Ovary (tissue), 9 donors: Measurements from ENCODE around the gene PLEKHA5. TPM values are rescaled to one million over a fixed set of nuclear protein-coding genes. Genes with fewer than 3 reads are reported as not detected.

Experiments used
- DNase-seq, 5 donors: peaks; one replicate each; pipeline ENCODE4 v3.0.0-alpha.2; 2019 to 2020
- H3K27ac ChIP-seq, 2 donors: fragments of 200-600 bp; one replicate each; pipeline versions ENCODE4 v1.5.1 to v1.8.0; 2019 to 2022
- H3K27me3 ChIP-seq: fragments of 200-600 bp; one replicate; pipeline ENCODE4 v1.8.0; 2022
- H3K36me3 ChIP-seq: fragments of 200-600 bp; sonication (generic); one replicate; pipeline ENCODE4 v1.5.1; 2019
- H3K4me1 ChIP-seq: one replicate; pipeline ENCODE4 v1.8.1; 2013; ENCODE audit warnings: mild to moderate bottlenecking, moderate library complexity; ENCODE audit not compliant: insufficient read depth
- H3K4me3 ChIP-seq: fragments of 200-600 bp; sonication (generic); one replicate; pipeline ENCODE4 v1.5.1; 2017
- H3K9me3 ChIP-seq, 2 donors: fragments of 200-600 bp in 1 of 2; sonication (generic) in 1 of 2; one replicate each; pipeline versions ENCODE4 v1.5.1 to v1.8.1; 2013 to 2019; ENCODE audit warnings: mild to moderate bottlenecking in 1 of 2, moderate library complexity in 1 of 2
- EP300 ChIP-seq: sonication (generic); formaldehyde crosslinking; IDR thresholded peaks from one replicate; pipeline ENCODE4 v1.6.1; 2017; ENCODE audit warnings: antibody characterized with exemption
- POLR2A ChIP-seq: fragments of 450-650 bp; IDR thresholded peaks from one replicate; pipeline ENCODE4 v1.6.1; 2017; ENCODE audit warnings: antibody characterized with exemption, mild to moderate bottlenecking, moderate library complexity
- WGBS, 3 donors: extraction: QIAGEN DNeasy Blood & Tissue Kit in 1 of 3; methylation state at CpG; one replicate each; pipeline versions ENCODE4 v1.1.5 to v1.1.7; 2013 to 2017; 5-methylcytosine and 5-hydroxymethylcytosine counted together
- intact Hi-C, 4 donors: fragments of 100-400 bp; cut with DNase I; formaldehyde crosslinking; loops; one replicate each; pipeline versions ENCODE4 v1.11.0 to v1.15.1; 2022 to 2023
- polyA plus RNA-seq, 2 donors: library from polyadenylated mRNA; stranded (reverse); fragments of 200-250 nt in 1 of 2; fragments of 350-450 nt in 1 of 2; fragmentation: Illumina TruSeq in 1 of 2; extraction: RNeasy Lipid Tissue Mini Kit (QIAGEN cat#74804) in 1 of 2; gene quantifications; one replicate each; pipeline ENCODE4 v1.2.3, GENCODE V29; 2013 to 2014
- total RNA-seq, 7 donors: library from RNA; depleted of rRNA in 2 of 7; stranded (reverse); fragments of >200 nt in 2 of 7; fragmentation: NEBNext Ultra II Directional in 3 of 7; extraction: Animal tissue kit (Norgen Biotek cat#: 25700) in 3 of 7; gene quantifications; one replicate each; pipeline versions ENCODE4 v1.1.0 to v1.2.4, GENCODE V29; 2016 to 2023
- TF ChIP-seq, protein P1 (sequence below), 3 donors: fragments of 450-650 bp in 2 of 3; fragments of 200-600 bp in 1 of 3; IDR thresholded peaks; one replicate each; pipeline versions ENCODE4 v1.5.1 to v1.8.0; 2016 to 2022; ENCODE audit warnings: antibody characterized with exemption in 3 of 3, mild to moderate bottlenecking in 1 of 3
- donor health status: DM: no; HTN: no; CAD: no; lungs with moderate emphysema.
- donor health status: DM: no; HTN: no; CAD: no.
- donor health status: Bipolar disorder and iron deficiency.
- donor health status: DM: yes; HTN: yes; CAD: no.
- donor health status: DM: no; HTN: no; CAD: no.
- donor health status: DM: yes; HTN: yes; CAD: no.

Gene PLEKHA5
- total and polyA plus RNA-seq, 9 donors: 32.2 to 65.6 (median 45.7) TPM

- peak overlapping the region; percentile 90 to 94 for H3K27ac ChIP-seq
- WGBS, 3 donors: 0 to 1% (median 1%) methylated on average over 54 to 61 of the region's 61 CpGs
- H3K36me3 ChIP-seq: no peaks in the 10 kb centered on the region
- H3K4me1 ChIP-seq: no peaks in the 10 kb centered on the region
- no peaks in the 10 kb centered on the region for H3K9me3 ChIP-seq
- no peaks in the 10 kb centered on the region for H3K27me3 ChIP-seq
- peak; percentile 38 to 69 (median 52) for DNase-seq
- intact Hi-C loops: no loop called here
- peak overlapping the region; percentile 98 for H3K4me3 ChIP-seq
- TF ChIP-seq, protein P1, sequence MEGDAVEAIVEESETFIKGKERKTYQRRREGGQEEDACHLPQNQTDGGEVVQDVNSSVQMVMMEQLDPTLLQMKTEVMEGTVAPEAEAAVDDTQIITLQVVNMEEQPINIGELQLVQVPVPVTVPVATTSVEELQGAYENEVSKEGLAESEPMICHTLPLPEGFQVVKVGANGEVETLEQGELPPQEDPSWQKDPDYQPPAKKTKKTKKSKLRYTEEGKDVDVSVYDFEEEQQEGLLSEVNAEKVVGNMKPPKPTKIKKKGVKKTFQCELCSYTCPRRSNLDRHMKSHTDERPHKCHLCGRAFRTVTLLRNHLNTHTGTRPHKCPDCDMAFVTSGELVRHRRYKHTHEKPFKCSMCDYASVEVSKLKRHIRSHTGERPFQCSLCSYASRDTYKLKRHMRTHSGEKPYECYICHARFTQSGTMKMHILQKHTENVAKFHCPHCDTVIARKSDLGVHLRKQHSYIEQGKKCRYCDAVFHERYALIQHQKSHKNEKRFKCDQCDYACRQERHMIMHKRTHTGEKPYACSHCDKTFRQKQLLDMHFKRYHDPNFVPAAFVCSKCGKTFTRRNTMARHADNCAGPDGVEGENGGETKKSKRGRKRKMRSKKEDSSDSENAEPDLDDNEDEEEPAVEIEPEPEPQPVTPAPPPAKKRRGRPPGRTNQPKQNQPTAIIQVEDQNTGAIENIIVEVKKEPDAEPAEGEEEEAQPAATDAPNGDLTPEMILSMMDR (IDR thresholded peaks at IDR 0.05): no peak
- TF ChIP-seq POLR2A (no peak), EP300 (no peak)
Observed at GRCh38 chr12:19130224-19131024, 891 bp downstream of the PLEKHA5 start.

- Histone ChIP-seq H3K36me3 (no peaks in the 10 kb centered on the region), H3K4me3 (peak overlapping the region; percentile 98), H3K27ac (peak overlapping the region; percentile 90 to 94), H3K4me1 (peaks cover 2% of the 10 kb centered on the region), H3K27me3 (no peaks in the 10 kb centered on the region), H3K9me3 (no peaks in the 10 kb centered on the region)
- DNase-seq: peak in 1 of 5 donors; percentile 45
- 1 to 2% (median 1%) methylated on average over 7 of the region's 7 CpGs for WGBS, 3 donors
- TF ChIP-seq EP300: no peak
- TF ChIP-seq, protein P1 (IDR thresholded peaks at IDR 0.05): no peak
- no peak for TF ChIP-seq POLR2A
- intact Hi-C loops: no loop called here
Observed at GRCh38 chr12:19131025-19131444, 1.5 kb downstream of the PLEKHA5 start.

GRCh38 chr12:19138551-19138950, 9.0 kb downstream of the PLEKHA5 start:
- intact Hi-C loops: no loop called here
- Histone ChIP-seq H3K4me1 (peaks cover 5% of the 10 kb centered on the region), H3K27ac (no peak overlapping the region), H3K36me3 (no peaks in the 10 kb centered on the region), H3K27me3 (no peaks in the 10 kb centered on the region), H3K9me3 (no peaks in the 10 kb centered on the region), H3K4me3 (no peak overlapping the region)
- 82 to 87% (median 83%) methylated on average over 4 of the region's 4 CpGs for WGBS, 3 donors
- DNase-seq: no peak
- TF ChIP-seq EP300: no peak

GRCh38 chr12:19138956-19139355, 9.4 kb downstream of the PLEKHA5 start:
- WGBS, 3 donors: 96 to 97% (median 96%) methylated on average over 3 of the region's 3 CpGs
- no peak for DNase-seq
- Histone ChIP-seq H3K27me3 (no peaks in the 10 kb centered on the region), H3K4me3 (no peak overlapping the region), H3K27ac (no peak overlapping the region), H3K36me3 (no peaks in the 10 kb centered on the region), H3K4me1 (peaks cover 5% of the 10 kb centered on the region), H3K9me3 (no peaks in the 10 kb centered on the region)
- intact Hi-C loops: no loop called here
- TF ChIP-seq EP300: no peak

DNA sequence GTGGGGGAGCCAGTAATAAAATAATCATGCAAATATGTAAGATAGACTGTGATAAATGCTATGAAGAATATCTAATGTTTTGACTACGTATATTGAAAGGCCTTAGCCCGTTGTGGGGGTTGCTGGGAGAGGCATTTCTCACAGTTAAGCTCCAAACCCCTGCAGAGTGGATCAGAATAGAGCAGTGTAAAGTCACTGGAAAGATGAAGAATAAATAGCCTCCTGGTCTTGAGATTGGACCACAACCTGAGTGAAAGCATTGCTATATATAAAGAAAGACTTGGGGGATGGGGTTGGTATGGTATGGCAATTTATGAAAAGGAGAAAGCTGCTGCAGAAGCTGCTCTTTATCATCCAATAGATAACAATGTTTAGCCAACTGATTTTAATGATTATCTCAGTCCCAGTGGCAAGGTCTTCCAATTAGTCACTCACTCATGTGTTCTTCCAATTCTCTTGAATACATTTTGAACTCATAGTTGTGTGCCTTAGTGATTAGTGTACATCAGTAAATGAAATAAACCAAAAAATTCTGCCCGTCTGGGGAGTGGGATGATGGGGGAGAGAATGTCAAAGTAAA, 10.2 kb downstream of the PLEKHA5 start:
- peaks cover 5% of the 10 kb centered on the region for H3K4me1 ChIP-seq
- no peak for DNase-seq
- intact Hi-C loops: no loop called here

More for the DNA sequence above, 10.2 kb downstream of the PLEKHA5 start:
- Histone ChIP-seq H3K27ac (no peak overlapping the region), H3K36me3 (no peaks in the 10 kb centered on the region), H3K9me3 (no peaks in the 10 kb centered on the region), H3K4me3 (no peak overlapping the region), H3K27me3 (no peaks in the 10 kb centered on the region)
- TF ChIP-seq POLR2A (no peak), EP300 (no peak)
- TF ChIP-seq, protein P1 (IDR thresholded peaks at IDR 0.05): no peak
- WGBS, 3 donors: 75 to 86% (median 81%) methylated on average over 3 of the region's 3 CpGs
